MM.1S (cell line): ENCODE measurements around the gene KRTAP19-3.

Experiments
- DNase-seq: peaks from one replicate; pipeline ENCODE4 v3.0.0-alpha.2; 2015
- H2AFZ ChIP-seq: fragments of 300-600 bp; sonication (generic); 2 replicates; pipeline ENCODE4 v1.6.0; 2016; ENCODE audit warnings: antibody characterized with exemption, low read length
- H3F3A ChIP-seq: fragments of 300-600 bp; sonication (generic); 2 replicates; pipeline ENCODE4 v1.6.1; 2016; ENCODE audit warnings: mild to moderate bottlenecking, antibody characterized with exemption, low read length, moderate library complexity, mixed read lengths; ENCODE audit not compliant: insufficient read depth
- H3K27ac ChIP-seq: fragments of 300-600 bp; sonication (generic); 2 replicates; pipeline ENCODE4 v1.5.1; 2016; ENCODE audit warnings: mild to moderate bottlenecking, low read length
- H3K27me3 ChIP-seq: fragments of 300-600 bp; sonication (generic); replicated peaks from 2 replicates; pipeline ENCODE4 v1.6.0; 2016; ENCODE audit warnings: low read length; ENCODE audit not compliant: insufficient read depth
- H3K36me3 ChIP-seq: fragments of 300-600 bp; sonication (generic); replicated peaks from 2 replicates; pipeline ENCODE4 v1.6.1; 2016; ENCODE audit warnings: mild to moderate bottlenecking, low read length, mixed read lengths; ENCODE audit not compliant: insufficient read depth
- H3K4me1 ChIP-seq: fragments of 300-600 bp; sonication (generic); 2 replicates; pipeline ENCODE4 v1.6.1; 2016; ENCODE audit warnings: low read length, mixed read lengths
- H3K4me2 ChIP-seq: fragments of 300-600 bp; sonication (generic); 2 replicates; pipeline ENCODE4 v1.6.0; 2016; ENCODE audit warnings: low read depth, low read length
- H3K4me3 ChIP-seq: fragments of 300-600 bp; sonication (generic); 2 replicates; pipeline ENCODE4 v1.5.1; 2016; ENCODE audit warnings: low read length, mixed read lengths
- H3K79me2 ChIP-seq: fragments of 300-600 bp; sonication (generic); 2 replicates; pipeline ENCODE4 v1.6.1; 2016; ENCODE audit warnings: mixed run types, low read length, mixed read lengths
- H3K9ac ChIP-seq: fragments of 300-600 bp; sonication (generic); 2 replicates; pipeline ENCODE4 v1.6.1; 2016; ENCODE audit warnings: low read length, mixed read lengths
- H3K9me2 ChIP-seq: fragments of 300-600 bp; sonication (generic); replicated peaks from 2 replicates; pipeline ENCODE4 v1.6.1; 2016; ENCODE audit warnings: mild to moderate bottlenecking, low read length, mixed read lengths; ENCODE audit not compliant: insufficient read depth
- H3K9me3 ChIP-seq: fragments of 300-600 bp; sonication (generic); replicated peaks from 2 replicates; pipeline ENCODE4 v1.6.1; 2016; ENCODE audit warnings: mild to moderate bottlenecking, low read length, mixed read lengths; ENCODE audit not compliant: insufficient read depth
- H4K20me1 ChIP-seq: fragments of 300-600 bp; sonication (generic); 2 replicates; pipeline ENCODE4 v1.6.1; 2016; ENCODE audit warnings: mild to moderate bottlenecking, low read length, moderate library complexity, mixed read lengths; ENCODE audit not compliant: insufficient read depth
- CTCF ChIP-seq: fragments of 300-600 bp; sonication (generic); IDR thresholded peaks from 2 replicates; pipeline ENCODE4 v1.5.1; 2016; ENCODE audit warnings: antibody characterized with exemption, low read length, mixed read lengths
- EZH2 ChIP-seq: fragments of 300-600 bp; sonication (generic); optimal IDR thresholded peaks from 2 replicates; pipeline ENCODE3; 2017; ENCODE audit warnings: low read depth, mild to moderate bottlenecking, antibody characterized with exemption, low read length, mixed read lengths
- EZH2phosphoT487 ChIP-seq: fragments of 300-600 bp; sonication (generic); IDR thresholded peaks from 2 replicates; pipeline ENCODE4 v1.6.1; 2018; ENCODE audit warnings: antibody characterized with exemption, low read length

KRTAP19-3 gene

GRCh38 chr21:30479259-30479658, 12.6 kb downstream of the KRTAP19-3 start:
- no peak overlapping the region for H3K27ac ChIP-seq
- no peaks in the 10 kb centered on the region for H4K20me1 ChIP-seq
- H3K4me3 ChIP-seq: no peak overlapping the region
- H3K9me3 ChIP-seq: no peaks in the 10 kb centered on the region
- H3K27me3 ChIP-seq: no peaks in the 10 kb centered on the region
- TF ChIP-seq CTCF: no peak
- no peak for TF ChIP-seq EZH2phosphoT487
- no peak for TF ChIP-seq EZH2
- H3F3A ChIP-seq: no peaks in the 10 kb centered on the region
- H3K79me2 ChIP-seq: no peaks in the 10 kb centered on the region
- no peaks in the 10 kb centered on the region for H3K9me2 ChIP-seq
- H3K4me1 ChIP-seq: no peaks in the 10 kb centered on the region
- H3K36me3 ChIP-seq: no peaks in the 10 kb centered on the region
- no peak for DNase-seq
- no peak overlapping the region for H3K9ac ChIP-seq
- no peak overlapping the region for H2AFZ ChIP-seq
- H3K4me2 ChIP-seq: no peak overlapping the region

- H3K4me1 ChIP-seq: no peaks in the 10 kb centered on the region
- no peaks in the 10 kb centered on the region for H3K79me2 ChIP-seq
- TF ChIP-seq EZH2: no peak
- no peak for TF ChIP-seq EZH2phosphoT487
- TF ChIP-seq CTCF: no peak
- H4K20me1 ChIP-seq: no peaks in the 10 kb centered on the region
- no peak overlapping the region for H3K9ac ChIP-seq
- no peaks in the 10 kb centered on the region for H3K36me3 ChIP-seq
- no peaks in the 10 kb centered on the region for H3K9me3 ChIP-seq
- no peak overlapping the region for H2AFZ ChIP-seq
- no peaks in the 10 kb centered on the region for H3K27me3 ChIP-seq
- no peaks in the 10 kb centered on the region for H3F3A ChIP-seq
- H3K4me2 ChIP-seq: no peak overlapping the region
- DNase-seq: no peak
- H3K27ac ChIP-seq: no peak overlapping the region
- H3K4me3 ChIP-seq: no peak overlapping the region
- no peaks in the 10 kb centered on the region for H3K9me2 ChIP-seq
These were observed 13.8 kb downstream of the KRTAP19-3 start for GRCh38 chr21:30478004-30478403.

GRCh38 chr21:30468900-30469714, 22.7 kb downstream of the KRTAP19-3 start:
- no peak overlapping the region for H3K4me2 ChIP-seq
- H3K4me1 ChIP-seq: no peaks in the 10 kb centered on the region
- no peaks in the 10 kb centered on the region for H3F3A ChIP-seq
- H3K4me3 ChIP-seq: no peak overlapping the region
- no peak overlapping the region for H2AFZ ChIP-seq
- H3K9me3 ChIP-seq: no peaks in the 10 kb centered on the region
- TF ChIP-seq EZH2 (no peak), EZH2phosphoT487 (no peak), CTCF (no peak)
- H3K36me3 ChIP-seq: no peaks in the 10 kb centered on the region
- no peaks in the 10 kb centered on the region for H3K79me2 ChIP-seq
- no peak overlapping the region for H3K9ac ChIP-seq
- no peaks in the 10 kb centered on the region for H4K20me1 ChIP-seq
- H3K27ac ChIP-seq: no peak overlapping the region
- H3K9me2 ChIP-seq: no peaks in the 10 kb centered on the region
- no peak for DNase-seq
- H3K27me3 ChIP-seq: no peaks in the 10 kb centered on the region
